OCI-LY7 (cell line): ENCODE results near the gene SOX12.

Experiments used
- EZH2phosphoT487 ChIP-seq: fragments of 200-600 bp; sonication (generic); IDR thresholded peaks from 2 replicates; pipeline ENCODE4 v1.6.1; 2018; ENCODE audit warnings: low read depth, borderline replicate concordance, mild to moderate bottlenecking, mixed run types, antibody characterized with exemption, low read length, moderate library complexity, mixed read lengths
- TF ChIP-seq, protein P1 (sequence below): fragments of 200-600 bp; sonication (generic); conservative IDR thresholded peaks from 2 replicates; pipeline ENCODE4 v1.5.1; 2014; ENCODE audit warnings: mild to moderate bottlenecking, antibody characterized with exemption, low read length, moderate library complexity, mixed read lengths

DNA sequence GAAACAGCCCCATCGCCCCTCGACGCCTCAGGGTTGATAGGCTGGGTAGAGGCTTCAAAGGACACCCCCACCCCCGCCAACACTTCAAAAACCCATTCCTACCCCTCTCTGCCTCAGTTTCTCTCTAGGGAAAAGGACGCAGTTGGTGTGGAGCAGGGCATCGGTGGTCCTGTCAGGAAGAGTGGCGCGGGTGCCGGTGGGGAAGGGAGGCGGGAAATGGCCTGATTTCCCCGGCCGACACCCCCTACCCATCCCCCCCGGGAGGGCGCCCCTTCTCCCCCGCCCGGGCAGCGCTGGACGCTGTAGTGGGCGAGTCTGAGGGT is 21.9 kb downstream of the SOX12 start:
- TF ChIP-seq, protein P1, sequence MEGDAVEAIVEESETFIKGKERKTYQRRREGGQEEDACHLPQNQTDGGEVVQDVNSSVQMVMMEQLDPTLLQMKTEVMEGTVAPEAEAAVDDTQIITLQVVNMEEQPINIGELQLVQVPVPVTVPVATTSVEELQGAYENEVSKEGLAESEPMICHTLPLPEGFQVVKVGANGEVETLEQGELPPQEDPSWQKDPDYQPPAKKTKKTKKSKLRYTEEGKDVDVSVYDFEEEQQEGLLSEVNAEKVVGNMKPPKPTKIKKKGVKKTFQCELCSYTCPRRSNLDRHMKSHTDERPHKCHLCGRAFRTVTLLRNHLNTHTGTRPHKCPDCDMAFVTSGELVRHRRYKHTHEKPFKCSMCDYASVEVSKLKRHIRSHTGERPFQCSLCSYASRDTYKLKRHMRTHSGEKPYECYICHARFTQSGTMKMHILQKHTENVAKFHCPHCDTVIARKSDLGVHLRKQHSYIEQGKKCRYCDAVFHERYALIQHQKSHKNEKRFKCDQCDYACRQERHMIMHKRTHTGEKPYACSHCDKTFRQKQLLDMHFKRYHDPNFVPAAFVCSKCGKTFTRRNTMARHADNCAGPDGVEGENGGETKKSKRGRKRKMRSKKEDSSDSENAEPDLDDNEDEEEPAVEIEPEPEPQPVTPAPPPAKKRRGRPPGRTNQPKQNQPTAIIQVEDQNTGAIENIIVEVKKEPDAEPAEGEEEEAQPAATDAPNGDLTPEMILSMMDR, result no peak
- no peak for TF ChIP-seq EZH2phosphoT487
